HG03175 (cell line): ENCODE data around the gene TMOD1.
A peak's percentile ranks its signal among the peaks of the same experiment; 100 is the strongest.
"Not testable (repeated sequence)": the region's sequence is repeated elsewhere in the genome, so short reads cannot be mapped to it uniquely, and the experiment has no call there.

ENCODE experiments used
- ATAC-seq: cut with Tn5 transposase; IDR thresholded peaks from one replicate; pipeline ENCODE4 v1.9.1; 2021; ENCODE audit warnings: mild to moderate bottlenecking, moderate library complexity; ENCODE audit not compliant: unreplicated experiment

TMOD1 gene

GRCh38 chr9:97501177-97501971, at the start of gene TMOD1:
TSS of gene TMOD1 (plus strand) at chr9:97501666. CDS start at chr9:97524189, 22,523 bp downstream.
- ATAC-seq: peak; percentile 64

- ATAC-seq: not testable (repeated sequence)
Measured at GRCh38 chr9:97453573-97453972, 47.9 kb upstream of the TMOD1 start.

- not testable (repeated sequence) for ATAC-seq
Measured at GRCh38 chr9:97456841-97457240, 44.6 kb upstream of the TMOD1 start.

- ATAC-seq: no peak
Measured at GRCh38 chr9:97459326-97459725, 42.1 kb upstream of the TMOD1 start.

- no peak for ATAC-seq
Measured at GRCh38 chr9:97462159-97462558, 39.3 kb upstream of the TMOD1 start.

- no peak for ATAC-seq
Measured at GRCh38 chr9:97462914-97463313, 38.6 kb upstream of the TMOD1 start.

GRCh38 chr9:97468658-97469448, 32.6 kb upstream of the TMOD1 start:
- peak; percentile 84 for ATAC-seq

- ATAC-seq: no peak
Measured at GRCh38 chr9:97470076-97470475, 31.4 kb upstream of the TMOD1 start.

GRCh38 chr9:97473717-97474116, 27.7 kb upstream of the TMOD1 start:
- ATAC-seq: no peak

GRCh38 chr9:97474372-97474925, 27.0 kb upstream of the TMOD1 start:
- no peak for ATAC-seq

- no peak for ATAC-seq
Measured at GRCh38 chr9:97475059-97475458, 26.4 kb upstream of the TMOD1 start.

GRCh38 chr9:97478301-97478981, 23.0 kb upstream of the TMOD1 start:
- ATAC-seq: no peak

- no peak for ATAC-seq
Measured at GRCh38 chr9:97479496-97480159, 21.8 kb upstream of the TMOD1 start.

GRCh38 chr9:97480174-97480573, 21.3 kb upstream of the TMOD1 start:
- no peak for ATAC-seq

GRCh38 chr9:97480749-97481148, 20.7 kb upstream of the TMOD1 start:
- ATAC-seq: no peak

GRCh38 chr9:97484134-97484533, 17.3 kb upstream of the TMOD1 start:
- no peak for ATAC-seq

GRCh38 chr9:97487107-97487506, 14.4 kb upstream of the TMOD1 start:
- no peak for ATAC-seq

- no peak for ATAC-seq
Measured at GRCh38 chr9:97487861-97488260, 13.6 kb upstream of the TMOD1 start.

GRCh38 chr9:97491216-97491999, 10.1 kb upstream of the TMOD1 start:
- no peak for ATAC-seq
